Measurements from ENCODE around the gene HSPB2. TPM values are rescaled to one million over a fixed set of nuclear protein-coding genes. Genes with fewer than 3 reads are reported as not detected.
"Not testable (repeated sequence)": the region's sequence is repeated elsewhere in the genome, so short reads cannot be mapped to it uniquely, and the experiment has no call there.

HSPB2 gene, protein sequence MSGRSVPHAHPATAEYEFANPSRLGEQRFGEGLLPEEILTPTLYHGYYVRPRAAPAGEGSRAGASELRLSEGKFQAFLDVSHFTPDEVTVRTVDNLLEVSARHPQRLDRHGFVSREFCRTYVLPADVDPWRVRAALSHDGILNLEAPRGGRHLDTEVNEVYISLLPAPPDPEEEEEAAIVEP
- total RNA-seq: 43.7 TPM
- long read RNA-seq, transcript HSPB2-201 (2 exons, 1,335 nt): major isoform, 43 of 45 reads
- long read RNA-seq, partial matches to known transcripts: 0 of 45 reads
- long read RNA-seq, other reads (novel, unspliced or antisense): 2 of 45 reads

DNA sequence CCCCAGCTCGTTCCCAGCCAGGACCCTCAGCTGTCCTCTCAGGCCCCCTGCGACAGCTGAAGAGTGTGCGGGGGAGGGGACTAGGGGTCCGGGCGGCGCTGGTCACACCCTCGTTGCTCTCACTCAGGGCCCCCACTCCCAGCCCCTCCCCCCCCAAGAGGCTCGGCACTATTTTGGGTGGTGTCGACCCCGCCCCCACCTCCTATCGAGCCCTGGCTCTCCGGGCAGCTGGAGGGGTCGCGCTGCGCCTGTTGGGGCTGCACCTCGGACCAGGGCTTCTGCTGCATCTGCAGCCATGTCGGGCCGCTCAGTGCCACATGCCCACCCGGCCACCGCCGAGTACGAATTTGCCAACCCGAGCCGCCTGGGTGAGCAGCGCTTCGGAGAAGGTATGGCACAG, at the start of gene HSPB2:
Gene HSPB2 (plus strand): TSS at position 200 of the 400 bp plus-strand sequence. CDS start 96 bp downstream, at position 296.
- intact Hi-C loops (cut with DNase I): loop anchor here (1.0 kb wide), 1 partner anchor 33 kb away; the partner anchor contains the start of genes CFAP68 and FDXACB1
- DNase-seq (ENCODE audit: missing footprints): peak; percentile 70
- peak; percentile 11 for ATAC-seq

GRCh38 chr11:111870113-111870512, 42.4 kb upstream of the HSPB2 start:
- ATAC-seq (no peak), DNase-seq (ENCODE audit: missing footprints) (no peak)
- intact Hi-C loops (cut with DNase I): no loop called here

GRCh38 chr11:111870522-111870885, 42.0 kb upstream of the HSPB2 start:
- DNase-seq (ENCODE audit: missing footprints): no peak
- no peak for ATAC-seq
- intact Hi-C loops (cut with DNase I): no loop called here

DNA sequence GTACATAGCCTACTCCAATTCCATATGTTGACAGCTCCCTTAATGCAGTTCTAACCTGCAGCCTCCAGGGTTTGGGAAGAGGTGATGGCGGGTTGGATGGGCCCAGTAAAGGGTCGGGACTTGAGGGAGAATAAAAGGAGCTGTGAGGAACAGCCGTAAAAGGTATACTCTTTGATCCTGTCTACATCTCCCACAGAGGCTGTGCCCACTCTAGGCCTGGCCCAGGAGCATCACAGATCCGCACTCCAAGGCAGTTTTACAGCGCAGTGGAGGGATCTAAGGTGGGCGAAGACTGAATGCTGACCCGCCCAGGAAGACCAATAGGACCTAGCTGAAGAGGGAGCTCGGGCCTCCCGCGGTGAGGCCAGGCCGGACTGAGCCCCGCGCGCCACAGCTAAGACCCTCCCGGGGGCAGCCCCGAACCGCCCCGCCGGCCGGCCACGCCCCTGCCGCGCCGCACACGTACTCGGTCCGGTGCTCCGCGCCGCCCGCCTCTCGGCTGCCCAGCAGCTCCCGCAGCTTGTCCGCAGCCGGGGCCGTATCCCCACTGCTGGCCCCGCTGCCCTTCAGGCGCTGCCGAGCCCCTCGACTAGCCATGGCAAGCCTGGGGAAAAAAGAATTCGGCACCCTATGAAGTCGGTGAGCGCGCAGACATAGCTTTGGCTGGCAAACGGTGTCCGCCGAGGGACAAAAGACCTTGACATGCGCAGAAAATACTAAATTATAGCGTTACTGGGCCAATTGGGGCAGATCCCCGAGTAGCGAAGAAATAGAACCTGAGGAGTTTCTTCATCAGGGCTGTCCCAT, 41.4 kb upstream of the HSPB2 start, which contains the start of gene ALG9:
Gene ALG9 (minus strand): TSS at position 696 of the 807 bp plus-strand sequence. CDS start 99 bp downstream, at position 597.
- ATAC-seq (peak; percentile 94), DNase-seq (ENCODE audit: missing footprints) (peak; percentile 87)
- intact Hi-C loops (cut with DNase I): no loop called here

- ATAC-seq: no peak
- DNase-seq (ENCODE audit: missing footprints): no peak
- intact Hi-C loops (cut with DNase I): no loop called here
These were observed 40.8 kb upstream of the HSPB2 start for GRCh38 chr11:111871693-111872161.

DNA sequence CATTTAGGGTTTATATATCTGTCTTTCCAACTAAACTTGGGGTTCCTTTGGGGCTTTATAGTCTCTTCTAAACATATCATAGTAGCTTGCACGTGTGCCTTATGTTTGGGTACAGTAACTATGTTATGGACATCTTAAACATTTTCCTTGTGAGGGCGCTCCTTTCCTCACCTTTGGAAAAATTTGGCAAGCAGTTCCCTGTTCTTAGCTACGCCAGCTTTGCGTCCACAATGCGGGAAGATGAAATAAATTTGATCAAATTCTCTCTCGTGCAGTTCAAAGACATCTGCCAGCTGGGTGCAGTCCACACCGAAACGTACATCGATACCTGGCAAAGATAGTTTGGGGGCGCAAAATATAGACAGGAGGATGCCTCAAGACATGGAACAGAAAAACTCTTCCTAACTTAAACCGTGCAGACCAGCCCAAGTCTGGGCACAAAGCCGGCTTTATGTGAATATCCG, 34.1 kb upstream of the HSPB2 start:
- ATAC-seq: no peak
- intact Hi-C loops (cut with DNase I): loop anchor here (2.0 kb wide), 3 partner anchors 48 to 208 kb away; partner anchors contain the start of genes SDHD and TIMM8B
- no peak for DNase-seq (ENCODE audit: missing footprints)

- ATAC-seq: peak; percentile 95
- DNase-seq (ENCODE audit: missing footprints): peak; percentile 98
- intact Hi-C loops (cut with DNase I): loop anchor here (1.0 to 2.0 kb wide), 5 partner anchors 33 to 208 kb away; partner anchors contain the start of genes DLAT, HSPB2, SDHD and TIMM8B
These were observed 33.5 kb upstream of the HSPB2 start, which contains the start of the genes CFAP68 and FDXACB1 for GRCh38 chr11:111878849-111879636. Gene CFAP68 (plus strand): TSS chr11:111879541. CDS start chr11:111879561, 20 bp downstream. Gene FDXACB1 (minus strand): TSS chr11:111879165. CDS start chr11:111879132, 33 bp downstream.

DNA sequence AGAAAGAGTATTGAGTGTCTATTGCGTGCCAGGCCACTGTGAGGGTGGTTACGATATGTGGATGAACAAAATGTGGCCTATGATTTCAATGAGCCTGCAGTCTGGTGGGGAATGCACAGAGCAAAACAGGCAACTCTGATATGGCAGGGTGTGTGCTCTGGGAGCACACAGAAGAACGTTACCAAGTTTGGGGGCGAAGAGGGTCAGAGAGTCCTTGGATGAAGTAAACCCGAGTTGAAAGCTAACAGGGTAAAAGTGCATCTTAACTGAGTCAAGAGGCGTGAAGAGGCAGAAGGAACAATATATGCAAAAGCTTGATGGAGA, 32.9 kb upstream of the HSPB2 start:
- ATAC-seq (peak; percentile 2), DNase-seq (ENCODE audit: missing footprints) (no peak)
- intact Hi-C loops (cut with DNase I): loop anchor here (1.0 to 2.0 kb wide), 5 partner anchors 33 to 207 kb away; partner anchors contain the start of genes DLAT, HSPB2, SDHD and TIMM8B

DNA sequence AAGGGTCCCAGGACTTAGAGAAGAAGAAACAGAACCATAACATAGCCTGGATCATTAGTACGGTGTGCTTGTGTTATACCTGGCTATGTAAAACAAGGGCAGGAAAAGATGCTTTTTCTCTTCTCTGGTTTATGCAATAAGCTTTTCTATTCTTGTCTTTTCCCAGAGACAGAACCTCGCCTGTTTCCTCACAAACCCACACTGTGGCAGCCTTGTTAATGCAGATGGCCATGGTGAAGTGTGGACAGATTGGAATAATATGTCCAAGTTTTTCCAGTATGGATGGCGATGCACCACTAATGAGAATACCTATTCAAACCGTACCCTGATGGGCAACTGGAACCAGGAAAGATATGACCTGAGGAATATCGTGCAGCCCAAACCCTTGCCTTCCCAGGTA, 30.3 kb upstream of the HSPB2 start:
- ATAC-seq: no peak
- no peak for DNase-seq (ENCODE audit: missing footprints)
- intact Hi-C loops (cut with DNase I): no loop called here

- intact Hi-C loops (cut with DNase I); ATAC-seq; DNase-seq (ENCODE audit: missing footprints): not testable (repeated sequence)
These were observed 27.5 kb upstream of the HSPB2 start for GRCh38 chr11:111885053-111885452.

GRCh38 chr11:111886032-111886431, 26.5 kb upstream of the HSPB2 start:
- intact Hi-C loops (cut with DNase I): no loop called here
- no peak for ATAC-seq
- no peak for DNase-seq (ENCODE audit: missing footprints)

GRCh38 chr11:111886844-111887243, 25.7 kb upstream of the HSPB2 start:
- intact Hi-C loops (cut with DNase I): no loop called here
- ATAC-seq (no peak), DNase-seq (ENCODE audit: missing footprints) (no peak)

DNA sequence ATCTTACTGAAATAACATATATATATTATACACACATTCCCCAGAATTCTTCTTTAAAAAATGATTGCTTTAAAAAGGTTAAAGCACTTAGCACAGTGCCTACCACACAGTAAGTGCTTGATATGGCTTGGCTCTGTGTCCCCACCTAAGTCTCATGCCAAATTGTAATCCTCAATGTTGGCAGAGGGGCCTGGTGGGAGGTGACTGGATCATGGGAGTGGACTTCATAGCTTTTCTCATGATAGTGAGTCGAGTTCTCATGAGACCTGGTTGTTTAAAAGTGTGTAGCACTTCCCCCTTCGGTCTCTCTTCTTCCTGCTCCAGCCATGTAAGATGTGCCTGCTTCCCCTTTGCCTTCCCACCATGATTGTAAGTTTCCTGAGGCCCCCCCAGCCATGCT, 7.1 kb upstream of the HSPB2 start:
- ATAC-seq (peak; percentile 58), DNase-seq (ENCODE audit: missing footprints) (peak; percentile 47)
- intact Hi-C loops (cut with DNase I): no loop called here

- no peak for ATAC-seq
- intact Hi-C loops (cut with DNase I): no loop called here
These were observed 5.9 kb upstream of the HSPB2 start for GRCh38 chr11:111906680-111907079.

GRCh38 chr11:111908639-111909305, 3.8 kb upstream of the HSPB2 start:
- intact Hi-C loops (cut with DNase I): no loop called here
- no peak for ATAC-seq
- no peak for DNase-seq (ENCODE audit: missing footprints)

More at GRCh38 chr11:111906680-111907079, 5.9 kb upstream of the HSPB2 start:
- no peak for DNase-seq (ENCODE audit: missing footprints)

DNA sequence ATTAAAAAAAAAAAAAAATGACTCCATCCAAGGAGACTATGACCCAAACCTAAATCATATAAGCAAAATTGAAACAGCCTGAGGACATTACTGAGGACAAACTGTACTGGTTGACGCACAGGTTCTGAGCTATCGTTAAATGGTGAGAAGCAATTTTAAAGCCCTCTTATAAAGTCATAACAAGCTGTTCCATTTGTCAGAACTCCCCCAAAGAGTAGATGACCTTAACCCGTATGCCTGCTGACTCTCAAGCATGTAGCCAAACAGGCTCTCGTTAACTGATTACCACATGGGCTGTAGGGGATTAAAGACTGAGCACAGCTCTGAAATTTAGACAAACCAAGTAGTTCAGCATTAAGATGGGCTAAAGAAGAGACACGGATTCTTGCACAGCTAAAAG, 3.2 kb upstream of the HSPB2 start:
- intact Hi-C loops (cut with DNase I): no loop called here
- no peak for ATAC-seq
- no peak for DNase-seq (ENCODE audit: missing footprints)

GRCh38 chr11:111910676-111911562, 1.6 kb upstream of the HSPB2 start:
- intact Hi-C loops (cut with DNase I): no loop called here
- peak; percentile 14 for ATAC-seq
- DNase-seq (ENCODE audit: missing footprints): no peak

Data from Right ventricle myocardium inferior (tissue), 1 donor.